HG02884 (cell line): ENCODE results near the gene DPM1.
"Not testable (repeated sequence)": the region's sequence is repeated elsewhere in the genome, so short reads cannot be mapped to it uniquely, and the experiment has no call there.

Source experiments
- ATAC-seq: cut with Tn5 transposase; IDR thresholded peaks from one replicate; pipeline ENCODE4 v1.9.1; 2021; ENCODE audit warnings: mild to moderate bottlenecking, moderate library complexity; ENCODE audit not compliant: unreplicated experiment

The DPM1 gene

DNA sequence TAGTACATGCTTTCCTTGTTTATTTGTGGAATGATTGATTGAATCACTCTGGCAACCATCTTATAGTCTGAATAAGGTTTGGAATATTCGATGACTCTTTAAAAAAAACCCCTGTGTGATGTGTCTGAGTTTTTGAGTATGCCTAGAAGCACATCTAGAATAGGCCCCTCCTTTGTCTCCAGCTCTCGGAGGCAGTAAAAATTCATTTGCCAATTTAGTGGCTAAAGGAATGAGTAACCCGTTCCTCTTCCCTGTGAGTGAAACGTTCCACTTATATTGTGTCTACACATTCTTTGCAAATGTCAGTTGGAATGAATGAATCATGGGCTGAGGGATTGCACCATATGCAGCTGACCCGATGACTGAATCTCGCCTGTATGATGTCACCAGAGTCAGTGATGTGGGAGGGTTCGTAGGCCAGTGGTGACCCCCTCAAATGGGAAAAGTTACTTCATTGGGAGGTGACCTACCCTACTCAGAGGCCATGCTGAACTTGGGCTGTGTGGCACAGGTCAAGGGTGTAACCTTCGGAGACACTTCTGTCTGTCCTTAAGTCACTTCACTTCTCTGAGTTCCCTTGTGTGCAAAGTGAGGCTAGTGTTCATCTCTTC, 21.8 kb upstream of the DPM1 start:
- ATAC-seq, result no peak

DNA sequence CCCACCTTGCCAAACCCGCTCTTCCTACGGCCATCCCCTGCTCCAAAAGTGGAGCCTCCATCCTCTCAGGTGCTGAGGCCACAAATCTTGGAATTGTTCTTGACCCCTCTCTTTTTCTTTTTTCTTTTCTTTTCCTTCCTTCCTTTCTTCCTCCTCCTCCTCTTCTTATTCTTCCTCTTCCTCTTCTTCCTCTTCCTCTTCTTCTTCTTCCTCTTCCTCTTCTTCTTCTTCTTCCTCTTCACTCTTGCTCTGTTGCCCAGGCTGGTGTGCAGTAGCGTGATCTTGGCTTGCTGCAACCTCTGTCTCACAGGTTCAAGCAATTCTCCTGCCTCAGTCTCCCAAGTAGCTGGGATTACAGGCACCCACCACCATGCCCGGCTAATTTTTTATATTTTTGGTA, 20.2 kb upstream of the DPM1 start:
- ATAC-seq, result not testable (repeated sequence)

DNA sequence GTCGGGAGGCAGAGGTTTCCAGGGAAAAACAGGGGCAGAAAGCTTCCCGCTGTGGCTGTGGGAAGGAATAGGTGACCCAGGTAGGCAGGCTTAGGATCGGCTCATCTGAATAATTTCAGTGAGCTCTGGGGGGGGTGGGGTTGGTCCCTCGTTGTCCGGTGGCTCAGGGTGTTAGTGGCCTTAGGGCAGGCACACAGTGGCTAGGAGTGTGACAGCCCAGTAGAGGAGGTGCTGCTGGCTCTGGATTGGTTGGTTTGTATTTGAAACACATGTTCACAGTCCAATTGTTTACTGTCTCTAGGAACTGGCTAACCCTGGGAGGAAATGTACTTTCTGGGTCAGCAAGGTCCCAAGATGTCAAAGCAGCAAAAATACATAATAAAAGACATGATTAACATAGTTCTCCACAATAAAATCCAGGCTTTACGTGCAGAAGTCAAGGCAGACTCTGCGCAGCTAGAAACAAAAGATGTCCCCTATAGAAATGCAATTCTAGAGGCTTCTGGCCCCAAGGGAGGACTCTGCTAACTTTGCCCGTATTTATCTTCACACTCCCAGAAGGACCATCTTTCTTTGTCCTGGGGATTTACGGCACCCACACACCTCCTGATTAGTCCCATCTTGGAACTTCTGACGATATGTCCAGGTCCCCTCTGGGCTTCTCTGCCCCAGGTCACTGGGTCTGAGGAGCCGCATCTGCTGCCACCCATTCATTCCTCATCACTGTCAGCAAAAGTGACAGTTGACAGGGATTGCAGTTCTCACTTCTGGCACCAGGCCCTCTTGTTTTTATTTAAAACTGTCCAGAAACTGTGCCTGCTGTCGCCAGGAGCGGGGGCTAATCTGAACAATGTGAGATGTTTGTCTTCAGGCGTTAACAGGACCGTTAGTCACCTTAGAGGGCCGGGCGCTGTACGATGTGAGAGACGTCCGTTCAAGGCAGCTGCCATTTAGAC, 19.0 kb upstream of the DPM1 start:
- ATAC-seq, result no peak

DNA sequence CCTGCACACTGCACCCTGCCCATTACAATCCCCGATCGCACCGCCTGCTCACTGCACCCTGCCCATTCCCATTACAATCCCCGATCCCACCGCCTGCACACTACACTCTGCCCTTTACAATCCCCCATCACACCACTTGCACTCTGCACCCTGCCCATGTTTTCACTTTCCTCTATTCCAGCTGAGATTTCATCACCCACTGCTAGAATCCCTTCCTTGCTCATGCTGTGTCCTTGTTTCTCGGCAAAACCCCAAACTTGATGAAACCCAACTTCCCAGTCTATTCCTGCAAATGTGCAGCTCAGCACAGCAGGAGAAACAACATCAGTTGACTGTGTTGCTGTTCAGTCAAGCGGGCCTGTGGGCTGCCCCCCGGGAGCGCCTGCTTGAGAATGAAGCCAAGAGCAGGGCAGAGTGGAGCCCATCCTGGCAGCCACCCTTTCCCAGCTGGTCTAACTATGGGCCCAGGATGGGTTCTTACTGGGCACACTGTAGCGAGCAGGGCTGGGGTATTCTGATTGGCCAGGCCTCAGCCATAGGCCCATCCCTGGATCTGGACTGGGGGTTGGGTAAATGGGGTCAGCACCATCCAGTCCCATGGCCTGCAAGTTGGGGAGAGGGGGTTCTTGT, 17.5 kb upstream of the DPM1 start:
- no peak for ATAC-seq

DNA sequence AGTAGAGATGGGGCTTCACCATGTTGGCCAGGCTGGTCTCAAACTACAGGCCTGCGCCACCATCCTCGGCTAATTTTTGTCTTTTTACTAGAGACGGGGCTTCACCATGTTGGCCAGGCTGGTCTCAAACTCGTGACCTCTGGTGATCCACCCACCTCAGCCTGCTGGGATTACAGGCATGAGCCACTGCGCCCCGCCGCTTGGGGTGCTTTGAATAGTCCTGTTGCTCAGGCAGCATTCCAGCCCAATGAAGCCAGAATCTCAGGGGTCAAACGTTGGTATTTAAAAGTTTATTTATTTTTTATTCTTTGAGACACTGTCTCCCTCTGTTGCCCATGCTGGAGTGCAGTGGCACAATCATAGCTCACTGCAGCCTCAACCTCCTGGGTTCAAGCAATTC, 11.6 kb upstream of the DPM1 start:
- ATAC-seq, result no peak

DNA sequence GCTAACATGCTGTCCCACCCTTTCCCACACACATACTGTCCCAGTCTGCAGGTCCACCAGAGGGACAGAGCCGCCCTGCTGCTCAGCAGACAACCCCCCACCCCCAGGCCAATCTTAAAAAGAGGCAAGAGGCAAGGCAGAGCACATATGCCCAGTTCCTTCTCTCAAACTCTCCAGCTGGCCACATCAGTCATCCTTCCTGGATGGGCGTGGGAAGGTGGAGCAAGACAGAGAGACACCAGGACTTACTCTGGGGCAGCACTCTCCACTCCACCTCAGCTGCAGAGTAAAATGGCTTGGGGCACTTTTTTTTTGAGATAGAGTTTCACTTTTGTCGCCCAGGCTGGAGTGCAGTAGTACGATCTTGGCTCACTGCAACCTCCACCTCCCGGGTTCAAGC, 11.1 kb upstream of the DPM1 start:
- ATAC-seq, result no peak

DNA sequence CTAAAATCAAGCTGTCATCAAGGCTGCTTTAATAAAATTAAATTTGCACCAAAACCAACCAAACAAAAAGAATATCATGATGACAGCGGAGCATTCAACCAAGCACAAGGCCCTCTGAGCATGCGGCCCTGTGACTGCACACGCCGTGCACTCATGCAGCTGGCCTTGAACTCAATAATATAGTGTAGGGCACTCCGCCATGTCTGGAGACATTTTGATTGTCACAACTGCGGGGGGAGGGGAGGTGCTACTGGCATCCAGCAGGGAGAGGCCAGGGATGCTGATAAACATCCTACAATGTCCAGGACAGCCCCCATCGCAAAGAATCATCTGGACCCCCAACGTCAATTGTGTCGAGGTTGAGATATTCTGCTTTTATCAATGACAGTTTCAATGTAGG, 10.0 kb upstream of the DPM1 start:
- ATAC-seq, result no peak

DNA sequence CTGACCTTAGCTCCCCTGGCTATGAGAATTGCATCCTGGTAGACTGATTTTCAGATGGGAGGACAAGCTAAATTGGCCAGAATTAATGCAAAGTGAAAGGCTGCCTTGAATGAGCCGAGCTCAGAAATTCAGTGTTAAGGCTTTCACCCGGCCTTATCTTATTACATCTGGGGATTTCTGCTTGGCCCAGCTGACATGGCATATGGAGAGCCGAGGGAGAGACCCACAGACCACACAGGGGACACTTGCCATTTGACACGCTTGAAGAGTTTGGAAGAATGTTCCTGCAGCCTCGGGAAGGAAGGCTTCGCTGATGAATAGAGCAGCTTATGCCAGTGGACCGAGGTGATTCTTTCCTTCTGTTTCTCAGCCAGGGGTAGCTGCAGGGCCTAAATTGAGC, 9.3 kb upstream of the DPM1 start:
- ATAC-seq, result no peak

DNA sequence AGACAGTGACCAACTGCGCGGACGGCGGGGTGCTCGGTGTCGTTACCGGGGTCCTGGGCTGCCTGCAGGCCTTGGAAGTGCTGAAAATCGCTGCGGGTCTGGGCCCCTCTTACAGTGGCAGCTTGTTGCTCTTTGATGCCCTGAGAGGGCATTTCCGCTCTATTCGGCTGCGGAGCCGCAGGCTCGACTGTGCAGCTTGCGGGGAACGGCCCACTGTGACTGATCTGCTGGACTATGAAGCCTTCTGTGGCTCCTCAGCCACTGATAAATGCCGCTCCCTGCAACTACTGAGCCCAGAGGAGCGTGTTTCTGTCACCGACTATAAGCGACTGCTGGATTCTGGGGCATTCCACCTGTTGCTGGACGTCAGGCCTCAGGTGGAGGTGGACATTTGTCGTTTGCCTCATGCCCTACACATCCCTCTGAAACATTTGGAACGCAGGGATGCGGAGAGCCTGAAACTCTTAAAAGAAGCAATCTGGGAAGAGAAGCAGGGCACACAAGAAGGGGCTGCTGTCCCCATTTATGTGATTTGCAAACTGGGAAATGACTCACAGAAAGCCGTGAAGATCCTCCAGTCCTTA, 1.3 kb upstream of the DPM1 start:
- no peak for ATAC-seq

DNA sequence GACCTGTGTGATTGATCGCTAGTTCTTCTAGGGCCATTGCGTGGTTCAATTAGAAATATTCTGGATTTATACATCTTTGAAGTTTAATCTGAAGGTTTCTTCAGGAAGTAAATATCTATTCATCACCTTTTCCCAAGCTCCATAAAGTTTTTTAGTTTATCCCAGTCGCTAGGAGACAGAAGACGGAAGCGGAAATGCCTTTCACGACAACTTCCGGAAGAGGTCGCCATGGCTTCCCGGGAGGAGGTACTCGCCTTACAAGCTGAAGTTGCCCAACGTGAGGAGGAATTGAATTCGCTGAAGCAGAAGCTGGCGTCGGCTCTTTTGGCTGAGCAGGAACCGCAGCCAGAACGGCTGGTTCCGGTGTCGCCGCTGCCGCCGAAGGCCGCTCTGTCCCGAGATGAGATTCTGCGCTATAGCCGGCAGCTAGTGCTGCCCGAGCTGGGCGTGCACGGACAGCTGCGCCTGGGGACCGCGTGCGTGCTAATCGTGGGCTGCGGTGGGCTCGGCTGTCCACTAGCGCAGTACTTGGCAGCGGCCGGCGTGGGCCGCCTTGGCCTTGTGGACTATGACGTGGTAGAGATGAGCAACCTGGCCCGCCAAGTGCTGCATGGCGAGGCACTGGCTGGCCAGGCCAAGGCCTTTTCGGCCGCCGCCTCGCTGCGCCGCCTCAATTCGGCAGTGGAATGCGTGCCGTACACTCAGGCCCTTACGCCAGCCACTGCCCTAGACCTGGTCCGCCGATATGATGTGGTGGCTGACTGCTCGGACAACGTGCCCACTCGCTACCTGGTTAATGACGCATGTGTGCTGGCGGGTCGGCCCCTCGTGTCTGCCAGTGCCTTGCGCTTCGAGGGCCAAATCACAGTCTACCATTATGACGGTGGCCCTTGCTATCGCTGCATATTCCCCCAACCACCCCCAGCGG, 547 bp upstream of the DPM1 start, which contains the start of gene MOCS3:
Gene MOCS3 (plus strand): TSS at position 204 of the 928 bp plus-strand sequence. CDS start 25 bp downstream, at position 229.
- peak; percentile 73 for ATAC-seq

DNA sequence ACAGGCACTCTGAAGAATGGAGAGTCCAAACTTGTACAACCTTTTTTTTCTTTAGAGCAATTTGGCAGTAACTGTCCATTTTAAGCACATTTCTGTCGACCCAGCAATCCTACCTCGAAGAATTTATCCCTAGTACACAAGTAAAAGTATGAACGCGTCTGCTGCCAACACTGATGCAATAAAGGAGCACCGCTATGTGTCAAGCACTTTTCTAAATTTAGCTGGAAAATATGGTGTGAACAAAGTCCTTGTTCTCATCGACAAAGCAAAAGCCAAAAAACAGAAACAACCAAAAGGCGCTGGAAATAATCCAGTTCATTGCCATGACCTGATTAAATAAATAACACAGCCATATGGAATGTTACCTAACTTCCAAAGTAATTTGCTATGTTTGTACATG, 1.1 kb downstream of the DPM1 start:
- no peak for ATAC-seq

DNA sequence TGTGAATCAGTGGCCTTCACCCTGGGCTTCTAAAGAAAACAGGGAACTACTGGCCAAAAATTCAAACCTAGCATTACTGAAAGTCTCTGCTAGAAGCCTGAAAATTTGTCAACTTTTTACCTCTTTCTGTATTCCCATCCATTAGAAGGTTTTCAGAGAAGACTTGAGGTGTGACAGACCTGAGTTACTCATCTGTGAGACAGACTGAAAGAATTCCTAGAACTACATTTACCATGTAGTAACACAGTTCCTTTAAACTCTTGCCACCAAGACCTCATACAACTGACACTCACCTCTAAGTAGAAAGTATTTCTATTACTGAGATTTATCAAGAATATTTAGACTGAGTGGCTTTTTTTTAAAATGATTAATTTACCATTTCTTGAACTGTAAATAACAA, 4.5 kb downstream of the DPM1 start:
- ATAC-seq, result no peak

DNA sequence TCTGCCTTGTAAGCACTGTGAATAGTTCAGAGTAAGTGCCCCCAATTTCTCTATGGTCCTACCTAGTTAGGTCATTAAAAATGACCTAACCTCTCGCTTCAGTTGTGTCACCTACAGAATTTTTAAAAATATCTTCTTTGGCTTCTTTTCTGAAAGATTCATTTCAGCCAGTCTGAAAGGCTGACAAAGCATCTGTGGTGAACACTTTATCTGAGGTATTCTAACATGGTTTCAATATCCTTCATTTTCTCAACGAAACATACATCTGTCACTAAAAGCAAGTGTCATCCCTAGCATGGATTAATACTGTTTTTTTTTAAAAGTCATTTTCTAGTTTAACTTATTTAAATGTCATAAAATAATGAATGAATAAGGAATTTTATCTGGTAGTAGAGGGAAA, 5.1 kb downstream of the DPM1 start:
- ATAC-seq, result no peak

DNA sequence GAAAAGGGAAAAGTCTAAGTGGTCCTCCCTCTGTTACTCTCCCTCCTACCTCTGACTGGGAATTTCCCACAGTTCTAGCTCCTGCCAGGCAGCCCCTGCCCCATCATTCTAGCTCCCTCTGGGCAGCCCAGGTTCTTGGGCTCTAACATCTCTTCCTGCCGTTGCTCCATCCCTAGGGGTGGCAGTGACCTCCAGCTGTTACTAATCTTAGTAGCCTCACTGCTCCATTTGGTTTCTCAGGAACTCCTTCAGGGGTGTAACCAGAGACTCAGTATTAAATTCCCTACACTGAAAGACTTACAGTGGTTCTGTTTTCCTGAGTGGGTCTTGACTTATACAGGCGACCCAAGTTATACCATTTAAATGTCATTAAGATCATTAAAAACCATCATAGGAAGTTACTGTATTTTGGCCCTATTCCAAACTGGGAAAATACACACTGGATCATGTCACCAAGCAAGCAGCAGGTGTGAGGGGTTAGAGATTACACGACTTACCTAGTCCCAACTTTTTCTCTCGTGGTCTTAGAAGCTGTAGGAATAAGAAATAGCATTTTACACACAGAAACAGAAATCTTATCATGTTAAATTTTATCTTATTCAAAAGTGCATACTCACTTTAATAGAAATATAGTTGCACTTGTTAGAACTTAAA, 10.1 kb downstream of the DPM1 start:
- no peak for ATAC-seq

DNA sequence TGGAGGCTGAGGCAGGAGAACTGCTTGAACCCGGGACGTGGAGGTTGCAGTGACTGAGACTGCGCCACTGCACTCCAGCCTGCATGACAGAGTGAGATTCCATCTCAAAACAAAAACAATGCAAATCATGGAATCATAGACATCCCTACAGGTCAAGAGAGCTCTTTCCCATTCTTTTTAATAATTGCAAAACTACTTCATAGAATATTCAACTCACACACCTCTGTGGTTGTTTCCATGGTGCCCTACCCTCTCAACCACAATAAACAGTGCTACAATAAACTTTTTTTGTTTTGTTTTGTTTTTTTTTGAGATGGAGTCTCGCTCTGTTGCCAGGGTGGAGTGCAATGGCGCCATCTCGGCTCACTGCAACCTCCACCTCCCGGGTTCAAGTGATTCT, 15.3 kb downstream of the DPM1 start:
- no peak for ATAC-seq

DNA sequence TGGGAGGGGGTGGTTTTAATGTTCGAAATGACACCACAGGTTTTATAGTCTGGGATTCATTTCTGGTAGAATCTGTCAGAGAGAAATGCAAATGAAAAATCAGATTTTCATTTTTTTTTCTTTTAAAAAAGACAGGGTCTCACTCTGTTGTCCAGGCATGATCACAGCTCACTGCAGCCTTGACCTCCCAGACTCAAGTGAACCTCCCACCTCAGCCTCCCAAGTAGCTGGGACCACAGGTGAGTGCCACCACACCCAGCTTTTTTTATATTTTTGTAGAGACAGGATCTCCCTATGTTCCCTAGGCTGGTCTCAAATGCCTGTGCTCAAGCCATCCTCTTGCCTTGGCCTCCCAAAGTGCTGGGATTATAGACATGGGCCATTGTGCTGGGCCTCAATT, 24.7 kb downstream of the DPM1 start:
- ATAC-seq, result no peak

DNA sequence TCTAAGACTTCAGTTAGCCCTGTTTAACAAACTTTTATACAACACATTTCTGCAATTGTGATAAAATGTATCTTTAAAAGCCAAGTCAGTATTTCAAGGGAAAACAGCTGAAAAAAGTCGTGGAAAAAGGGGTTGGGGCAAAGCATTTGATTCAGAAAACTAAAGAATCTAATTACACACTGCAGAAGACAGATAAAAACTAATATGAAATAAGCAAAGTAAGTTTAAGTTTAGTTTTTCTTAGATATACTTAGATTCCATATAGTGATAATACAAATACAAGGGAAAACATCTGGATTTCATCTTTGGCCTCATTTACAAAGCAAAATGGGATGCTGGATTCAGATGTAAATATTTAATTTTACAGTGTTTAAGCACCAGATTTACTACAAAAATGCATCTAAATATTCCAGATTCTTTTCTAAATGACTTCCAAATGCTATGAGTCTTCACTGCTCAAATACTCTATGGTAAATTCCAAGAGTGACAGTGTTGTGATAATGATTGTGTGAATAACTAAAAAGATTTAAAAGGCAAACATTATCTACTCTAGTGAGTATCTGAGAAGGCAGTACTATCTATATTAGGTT, 25.5 kb downstream of the DPM1 start:
- ATAC-seq, result no peak

DNA sequence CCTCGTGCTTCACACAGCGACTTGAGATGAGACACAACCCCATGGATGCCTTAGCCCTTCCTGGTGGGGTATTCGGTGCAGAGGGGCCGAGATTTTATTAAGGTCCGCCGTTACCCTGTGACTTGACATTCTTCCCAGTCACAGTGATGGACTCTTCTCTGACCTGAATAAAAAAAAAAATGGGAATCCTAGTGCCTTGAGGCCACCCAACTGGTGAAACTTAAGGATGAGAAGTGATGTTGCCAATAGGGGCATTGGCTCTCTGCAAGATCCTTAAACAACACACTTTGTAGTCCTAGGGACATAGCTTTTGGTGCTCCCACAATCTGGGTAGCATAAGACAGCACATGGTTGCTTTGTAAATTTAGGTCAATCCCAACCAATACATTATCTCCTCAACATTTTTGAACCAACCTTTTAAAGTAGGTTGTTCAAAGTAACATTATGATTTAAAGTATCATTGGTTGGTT, 26.3 kb downstream of the DPM1 start:
- ATAC-seq, result no peak

DNA sequence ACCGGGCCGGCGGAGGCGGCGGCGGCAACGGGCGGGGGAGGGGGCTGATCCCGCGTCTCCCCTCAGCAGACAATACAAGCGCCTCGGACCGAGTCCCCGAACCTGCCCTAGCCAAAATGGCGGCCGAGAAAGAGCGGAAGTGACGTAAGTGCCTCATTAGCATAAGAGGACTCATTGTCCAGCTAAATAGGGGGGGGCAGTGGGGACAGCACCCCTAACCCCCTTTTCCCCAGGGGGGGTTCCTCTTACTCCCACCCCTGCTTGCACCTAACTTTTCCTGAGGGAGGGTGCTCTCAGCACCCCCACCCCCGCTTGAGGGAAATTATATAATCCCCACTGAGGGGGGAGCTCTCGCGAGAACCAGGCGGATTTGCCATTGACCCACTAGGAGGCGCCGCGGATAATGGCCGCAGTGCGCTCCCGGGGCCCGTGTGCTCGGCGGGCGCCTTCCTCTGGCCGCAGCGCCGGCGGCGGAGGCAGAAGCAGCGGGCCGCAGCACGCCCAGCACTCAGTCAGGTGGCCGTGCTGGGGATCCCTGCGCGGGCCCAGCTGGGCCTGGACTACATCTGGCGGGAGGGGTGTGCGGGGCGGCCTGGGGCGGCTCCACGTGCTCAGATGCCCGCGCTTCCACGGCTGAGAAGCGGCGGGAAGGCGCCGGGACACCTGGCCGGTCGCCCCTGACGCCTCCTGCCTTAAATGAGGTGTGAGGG, 26.9 kb downstream of the DPM1 start, which contains the start of gene ADNP:
Gene ADNP (minus strand): TSS at position 132 of the 710 bp plus-strand sequence. CDS start 27,441 bp downstream, outside the sequence.
- peak; percentile 55 for ATAC-seq
